Thymus (tissue), 11 donors: ENCODE data around the gene KCNMA1. TPM values are rescaled to one million over a fixed set of nuclear protein-coding genes. Genes with fewer than 3 reads are reported as not detected.

Experiments
- DNase-seq, 9 donors: peaks; one replicate each; pipeline ENCODE4 v3.0.0-alpha.2; 2013; ENCODE audit warnings: low spot score in 9 of 9, low read depth in 6 of 9, missing footprints in 1 of 9
- H3K27ac ChIP-seq, 2 donors: one replicate each; pipeline ENCODE4 v1.5.1; 2013; ENCODE audit warnings: control low read depth in 1 of 2, low read depth in 1 of 2, low read length in 1 of 2, mild to moderate bottlenecking in 1 of 2, moderate library complexity in 1 of 2
- H3K27me3 ChIP-seq, 2 donors: one replicate each; pipeline ENCODE4 v1.5.1; 2013; ENCODE audit warnings: low read length in 1 of 2; ENCODE audit not compliant: control insufficient read depth in 2 of 2, insufficient read depth in 1 of 2
- H3K36me3 ChIP-seq, 2 donors: one replicate each; pipeline ENCODE4 v1.5.1; 2013; ENCODE audit warnings: low read length in 1 of 2, mild to moderate bottlenecking in 1 of 2, moderate library complexity in 1 of 2; ENCODE audit not compliant: control insufficient read depth in 2 of 2, insufficient read depth in 2 of 2
- H3K4me1 ChIP-seq, 2 donors: one replicate each; pipeline ENCODE4 v1.5.1; 2013; ENCODE audit warnings: low read length in 2 of 2; ENCODE audit not compliant: control insufficient read depth in 2 of 2, insufficient read depth in 2 of 2
- H3K4me3 ChIP-seq, 2 donors: one replicate each; pipeline ENCODE4 v1.5.1; 2013; ENCODE audit warnings: low read length in 2 of 2, control low read depth in 1 of 2, mild to moderate bottlenecking in 1 of 2
- H3K9me3 ChIP-seq, 2 donors: one replicate each; pipeline ENCODE4 v1.5.1; 2013; ENCODE audit warnings: low read length in 1 of 2, mild to moderate bottlenecking in 1 of 2; ENCODE audit not compliant: control insufficient read depth in 2 of 2, insufficient read depth in 1 of 2
- WGBS: extraction: QIAGEN DNeasy Blood & Tissue Kit; methylation state at CpG from one replicate; pipeline ENCODE4 v1.1.7; 2013; 5-methylcytosine and 5-hydroxymethylcytosine counted together
- polyA plus RNA-seq: library from polyadenylated mRNA; stranded (reverse); fragments of 200-250 nt; gene quantifications from one replicate; pipeline ENCODE4 v1.2.3, GENCODE V29; 2013
- total RNA-seq: library from RNA; stranded (reverse); fragments of 120-200 nt; gene quantifications from one replicate; pipeline ENCODE4 v1.2.4, GENCODE V29; 2013
- donor health status: healthy.

KCNMA1 gene
- total and polyA plus RNA-seq, 2 donors = 1.9 to 12.9 TPM

GRCh38 chr10:77588886-77589285, 48.7 kb downstream of the KCNMA1 start:
- Histone ChIP-seq H3K36me3 (no peaks in the 10 kb centered on the region), H3K4me1 (peaks cover 0 to 2% of the 10 kb centered on the region in 2 donors), H3K4me3 (no peak overlapping the region), H3K27ac (no peak overlapping the region), H3K27me3 (no peaks in the 10 kb centered on the region), H3K9me3 (no peaks in the 10 kb centered on the region)
- 94% methylated on average over 7 of the region's 7 CpGs for WGBS
- DNase-seq = no peak

GRCh38 chr10:77587416-77587790, 50.2 kb downstream of the KCNMA1 start:
- DNase-seq = no peak
- WGBS = 96% methylated on average over 3 of the region's 3 CpGs
- Histone ChIP-seq H3K36me3 (no peaks in the 10 kb centered on the region), H3K27ac (no peak overlapping the region), H3K27me3 (no peaks in the 10 kb centered on the region), H3K4me3 (no peak overlapping the region), H3K9me3 (no peaks in the 10 kb centered on the region), H3K4me1 (peaks cover 0 to 2% of the 10 kb centered on the region in 2 donors)

GRCh38 chr10:77586719-77587415, 50.7 kb downstream of the KCNMA1 start:
- no peaks in the 10 kb centered on the region for H3K36me3 ChIP-seq
- WGBS = 90% methylated on average over 7 of the region's 7 CpGs
- no peaks in the 10 kb centered on the region for H3K27me3 ChIP-seq
- no peaks in the 10 kb centered on the region for H3K9me3 ChIP-seq
- H3K4me1 ChIP-seq = peaks cover 0 to 2% of the 10 kb centered on the region in 2 donors
- no peak for DNase-seq
- no peak overlapping the region for H3K27ac ChIP-seq
- H3K4me3 ChIP-seq = no peak overlapping the region

GRCh38 chr10:77584938-77585337, 52.7 kb downstream of the KCNMA1 start:
- H3K4me3 ChIP-seq = no peak overlapping the region
- 93% methylated on average over 6 of the region's 6 CpGs for WGBS
- H3K27ac ChIP-seq = no peak overlapping the region
- no peak for DNase-seq
- peaks cover 0 to 2% of the 10 kb centered on the region in 2 donors for H3K4me1 ChIP-seq
- H3K27me3 ChIP-seq = no peaks in the 10 kb centered on the region
- no peaks in the 10 kb centered on the region for H3K9me3 ChIP-seq
- H3K36me3 ChIP-seq = no peaks in the 10 kb centered on the region

- no peaks in the 10 kb centered on the region for H3K9me3 ChIP-seq
- peaks cover 0 to 2% of the 10 kb centered on the region in 2 donors for H3K4me1 ChIP-seq
- H3K27me3 ChIP-seq = no peaks in the 10 kb centered on the region
- no peak for DNase-seq
- no peak overlapping the region for H3K4me3 ChIP-seq
- H3K36me3 ChIP-seq = no peaks in the 10 kb centered on the region
- H3K27ac ChIP-seq = no peak overlapping the region
Observed at GRCh38 chr10:77583527-77583926, 54.1 kb downstream of the KCNMA1 start.

- H3K27ac ChIP-seq = no peak overlapping the region
- H3K36me3 ChIP-seq = no peaks in the 10 kb centered on the region
- no peak overlapping the region for H3K4me3 ChIP-seq
- H3K4me1 ChIP-seq = peaks cover 0 to 2% of the 10 kb centered on the region in 2 donors
- WGBS = 96% methylated on average over 4 of the region's 4 CpGs
- no peak for DNase-seq
- no peaks in the 10 kb centered on the region for H3K27me3 ChIP-seq
- H3K9me3 ChIP-seq = no peaks in the 10 kb centered on the region
Observed at GRCh38 chr10:77582710-77583115, 54.9 kb downstream of the KCNMA1 start.

- no peaks in the 10 kb centered on the region for H3K4me1 ChIP-seq
- no peak overlapping the region for H3K27ac ChIP-seq
- 93% methylated on average over 4 of the region's 4 CpGs for WGBS
- H3K9me3 ChIP-seq = no peaks in the 10 kb centered on the region
- no peak overlapping the region for H3K4me3 ChIP-seq
- DNase-seq = no peak
- H3K27me3 ChIP-seq = no peaks in the 10 kb centered on the region
- H3K36me3 ChIP-seq = no peaks in the 10 kb centered on the region
Observed at GRCh38 chr10:77581738-77582137, 55.9 kb downstream of the KCNMA1 start.

- 93% methylated on average over 2 of the region's 2 CpGs for WGBS
- Histone ChIP-seq H3K4me1 (no peaks in the 10 kb centered on the region), H3K9me3 (no peaks in the 10 kb centered on the region), H3K27me3 (no peaks in the 10 kb centered on the region), H3K36me3 (no peaks in the 10 kb centered on the region), H3K27ac (no peak overlapping the region), H3K4me3 (no peak overlapping the region)
- DNase-seq = no peak
Observed at GRCh38 chr10:77580482-77580881, 57.1 kb downstream of the KCNMA1 start.

GRCh38 chr10:77578583-77579227, 58.9 kb downstream of the KCNMA1 start:
- H3K36me3 ChIP-seq = no peaks in the 10 kb centered on the region
- WGBS = 93% methylated on average over 7 of the region's 7 CpGs

More at GRCh38 chr10:77578583-77579227, 58.9 kb downstream of the KCNMA1 start:
- no peak for DNase-seq
- Histone ChIP-seq H3K4me1 (no peaks in the 10 kb centered on the region), H3K27ac (no peak overlapping the region), H3K9me3 (no peaks in the 10 kb centered on the region), H3K4me3 (no peak overlapping the region), H3K27me3 (no peaks in the 10 kb centered on the region)
